ENCODE measurements around the gene CRTC1.
"Not testable (repeated sequence)": the region's sequence is repeated elsewhere in the genome, so short reads cannot be mapped to it uniquely, and the experiment has no call there.

CRTC1 gene

GRCh38 chr19:18731562-18732008 lies 48.1 kb downstream of the CRTC1 start:
- no peak for DNase-seq

- no peak for DNase-seq
Measured at GRCh38 chr19:18733196-18733647, 49.7 kb downstream of the CRTC1 start.

DNA sequence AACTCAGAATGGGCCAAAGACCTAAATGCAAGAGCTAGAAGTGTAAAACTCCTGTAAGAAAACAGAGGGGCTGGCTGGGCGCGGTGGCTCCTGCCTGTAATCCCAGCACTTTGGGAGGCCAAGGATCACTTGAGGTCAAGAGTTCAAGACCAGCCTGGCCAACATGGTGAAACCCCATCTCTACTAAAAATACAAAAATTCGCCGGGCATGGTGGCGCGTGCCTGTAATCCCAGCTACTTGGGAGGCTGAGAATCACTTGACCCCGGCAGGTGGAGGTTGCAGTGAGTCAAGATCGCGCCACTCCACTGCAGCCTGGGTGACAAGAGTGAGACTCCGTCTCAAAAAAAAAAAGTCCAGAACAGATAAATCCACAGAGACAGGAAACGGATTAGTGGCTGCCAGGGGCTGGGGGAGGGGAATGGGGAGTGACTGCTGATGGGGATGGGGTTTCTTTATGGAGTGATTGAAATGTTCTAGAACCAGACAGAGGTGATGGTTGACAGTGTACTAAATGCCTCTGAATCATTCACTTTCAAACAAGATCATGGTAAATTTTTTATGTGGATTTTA lies 50.4 kb downstream of the CRTC1 start:
- not testable (repeated sequence) for DNase-seq

DNA sequence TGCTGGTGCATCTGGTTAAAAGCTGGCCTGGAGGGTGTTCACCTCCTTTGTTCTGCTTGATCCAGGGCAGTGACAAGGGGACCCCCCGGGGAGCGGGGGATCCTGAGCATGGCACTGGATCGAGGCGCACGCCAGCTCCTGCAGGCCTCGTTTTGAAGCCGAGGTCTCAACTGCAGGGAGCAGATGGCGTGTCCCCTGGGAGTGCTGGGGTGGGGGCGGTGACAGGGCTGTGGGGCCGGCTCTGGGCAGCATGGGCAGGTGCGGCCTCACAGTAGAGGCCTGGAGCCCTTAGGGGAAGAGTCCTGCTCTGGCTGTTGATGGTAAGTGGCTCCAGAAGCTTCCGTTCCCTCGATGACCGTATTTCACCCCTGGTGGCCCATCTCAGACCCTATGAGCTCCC lies 51.8 kb downstream of the CRTC1 start:
- no peak for DNase-seq

DNA sequence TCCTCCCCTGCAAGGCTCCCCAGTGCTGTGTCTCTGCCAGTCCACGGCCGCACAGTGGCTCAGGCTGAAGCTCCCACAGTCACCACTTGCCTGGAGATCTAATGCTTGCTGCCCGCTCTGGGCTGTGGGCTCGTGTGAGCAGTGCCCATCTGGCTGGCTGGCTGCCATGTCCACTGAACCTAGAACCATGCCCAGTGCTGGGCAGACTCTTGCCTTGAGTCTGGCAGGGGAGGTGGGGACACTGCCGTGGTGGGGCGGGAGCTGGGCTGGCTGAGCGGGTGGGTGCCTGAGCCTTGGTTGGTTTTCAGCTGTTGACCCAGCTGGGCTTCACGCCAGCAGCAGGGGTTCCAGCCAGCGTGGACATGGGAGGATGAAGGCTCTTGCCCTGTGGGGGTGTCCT lies 52.3 kb downstream of the CRTC1 start:
- no peak for DNase-seq

DNA sequence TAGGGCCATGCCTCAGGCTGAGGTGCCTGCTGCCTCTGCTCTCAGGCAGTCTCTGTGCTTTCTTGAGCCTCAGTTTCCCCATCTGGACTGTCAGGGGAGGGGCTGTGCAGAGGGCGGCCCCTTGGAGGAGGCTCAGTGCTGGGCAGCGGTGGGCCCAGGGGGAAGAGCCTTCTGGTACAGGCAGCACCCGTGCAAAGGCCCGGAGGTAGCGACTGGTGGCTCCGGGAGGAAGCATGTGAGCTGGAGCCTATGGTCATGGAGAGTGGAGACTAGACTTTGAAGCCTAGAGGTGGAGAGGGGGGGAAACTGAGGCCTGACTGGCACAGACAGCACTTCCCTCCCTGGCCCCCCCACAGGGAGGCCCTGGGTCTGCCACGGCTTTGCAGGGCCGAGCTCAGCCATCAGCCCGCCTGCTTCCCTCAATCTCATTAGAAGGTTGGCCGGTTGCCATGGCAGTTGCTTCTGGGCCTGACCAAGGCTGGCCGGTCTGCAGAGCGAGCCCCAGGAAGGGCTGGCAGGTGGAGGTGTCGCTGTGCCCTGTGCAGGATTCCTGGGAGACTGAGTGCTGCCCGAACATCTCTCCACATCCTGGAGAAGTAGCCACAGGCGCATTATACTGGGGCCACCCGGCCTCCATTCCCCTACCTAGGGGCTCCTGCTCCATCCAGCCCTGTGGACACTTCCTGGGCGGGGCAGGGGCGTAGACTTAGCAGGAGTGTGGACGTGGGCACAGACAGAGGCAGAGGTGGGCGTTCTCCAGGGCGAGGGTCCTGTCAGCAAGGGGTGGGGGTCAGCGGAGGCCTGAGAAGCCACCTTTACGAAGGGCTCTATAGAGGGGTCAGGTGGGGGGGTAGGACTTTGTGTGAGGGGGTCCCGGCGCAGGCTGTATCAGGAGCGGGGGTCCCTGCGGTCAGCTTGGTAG lies 53.2 kb downstream of the CRTC1 start:
- no peak for DNase-seq

DNA sequence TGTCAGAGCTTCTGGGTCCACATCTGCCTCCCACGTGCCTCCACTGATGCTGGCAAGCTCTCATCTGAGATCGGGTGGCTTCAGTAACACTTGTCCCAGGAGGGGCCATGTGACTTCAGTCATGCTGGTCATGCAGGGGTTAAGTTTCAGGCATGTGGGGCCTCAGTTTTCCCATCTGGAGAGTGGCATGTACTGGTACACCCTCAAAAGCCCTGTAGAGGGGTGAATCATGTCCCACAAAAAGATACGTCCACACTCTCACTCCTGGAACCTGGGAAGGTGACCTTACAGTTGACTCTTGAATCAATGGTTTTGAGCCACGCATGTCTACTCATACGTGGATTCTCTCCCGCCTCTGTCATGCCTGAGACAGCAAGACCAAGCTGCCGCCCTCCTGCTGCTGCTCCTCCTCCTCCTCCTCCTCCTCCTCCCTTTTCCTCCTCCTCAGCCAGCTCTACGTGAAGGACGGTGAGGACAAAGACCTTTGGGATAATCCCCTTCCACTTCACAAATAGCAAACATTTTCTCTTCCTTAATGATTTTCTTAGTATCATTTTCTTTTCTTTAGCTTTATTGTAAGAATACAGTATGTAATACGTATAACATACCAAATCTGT lies 54.0 kb downstream of the CRTC1 start:
- no peak for DNase-seq

DNA sequence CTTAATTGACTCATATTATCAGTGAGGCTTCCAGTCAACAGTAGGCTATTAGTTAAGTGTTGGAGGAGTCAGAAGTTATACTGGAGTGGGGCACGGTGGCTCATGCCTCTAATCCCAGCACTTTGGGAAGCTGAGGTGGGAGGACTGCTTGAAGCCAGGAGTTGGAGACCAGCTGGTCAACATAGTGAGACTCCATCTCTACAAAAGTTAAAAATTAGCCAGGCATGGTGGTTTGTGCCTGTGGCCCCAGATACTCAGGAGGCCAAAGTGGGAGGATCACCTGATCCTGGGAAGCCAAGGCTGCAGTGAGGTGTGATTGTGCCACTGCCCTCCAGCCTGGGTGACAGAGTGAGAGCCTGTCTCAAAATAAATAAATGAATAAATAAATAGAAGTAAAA lies 54.5 kb downstream of the CRTC1 start:
- no peak for DNase-seq

DNA sequence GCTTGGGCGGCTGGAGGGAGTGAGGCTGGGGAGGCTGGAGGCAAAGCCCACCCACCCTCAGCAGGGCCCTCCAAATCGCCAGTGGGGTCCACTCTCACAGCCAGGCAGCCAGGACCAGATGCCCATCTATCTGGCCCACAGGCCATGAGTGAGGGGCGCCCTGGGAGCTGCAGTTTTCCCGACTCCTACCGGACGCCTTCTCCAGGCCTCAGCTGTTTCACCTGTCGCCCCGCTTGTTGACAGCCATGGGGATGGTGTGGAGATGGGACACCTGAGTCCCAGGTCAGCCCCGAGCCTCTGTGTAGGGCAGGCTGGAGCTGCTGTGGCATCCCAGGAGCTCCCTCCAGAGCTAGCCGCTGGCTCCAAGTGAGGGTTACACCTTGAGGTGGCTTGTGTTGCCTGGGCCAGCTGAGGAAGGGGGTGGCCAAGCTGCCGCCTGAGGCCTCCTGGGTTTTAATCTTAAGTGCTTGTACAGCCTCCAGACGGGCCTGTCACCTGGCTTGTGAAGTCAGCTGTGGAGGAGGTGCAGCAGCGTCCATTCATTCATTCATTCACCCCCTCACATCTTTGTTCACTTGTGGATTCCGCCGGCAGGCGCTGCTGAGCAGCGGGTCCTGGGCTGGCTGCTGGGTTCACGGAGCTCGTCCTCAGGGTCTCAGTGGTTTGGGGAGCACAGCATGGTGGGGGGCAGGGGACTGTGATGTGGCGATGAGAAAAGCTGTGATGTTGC lies 55.6 kb downstream of the CRTC1 start:
- no peak for DNase-seq

DNA sequence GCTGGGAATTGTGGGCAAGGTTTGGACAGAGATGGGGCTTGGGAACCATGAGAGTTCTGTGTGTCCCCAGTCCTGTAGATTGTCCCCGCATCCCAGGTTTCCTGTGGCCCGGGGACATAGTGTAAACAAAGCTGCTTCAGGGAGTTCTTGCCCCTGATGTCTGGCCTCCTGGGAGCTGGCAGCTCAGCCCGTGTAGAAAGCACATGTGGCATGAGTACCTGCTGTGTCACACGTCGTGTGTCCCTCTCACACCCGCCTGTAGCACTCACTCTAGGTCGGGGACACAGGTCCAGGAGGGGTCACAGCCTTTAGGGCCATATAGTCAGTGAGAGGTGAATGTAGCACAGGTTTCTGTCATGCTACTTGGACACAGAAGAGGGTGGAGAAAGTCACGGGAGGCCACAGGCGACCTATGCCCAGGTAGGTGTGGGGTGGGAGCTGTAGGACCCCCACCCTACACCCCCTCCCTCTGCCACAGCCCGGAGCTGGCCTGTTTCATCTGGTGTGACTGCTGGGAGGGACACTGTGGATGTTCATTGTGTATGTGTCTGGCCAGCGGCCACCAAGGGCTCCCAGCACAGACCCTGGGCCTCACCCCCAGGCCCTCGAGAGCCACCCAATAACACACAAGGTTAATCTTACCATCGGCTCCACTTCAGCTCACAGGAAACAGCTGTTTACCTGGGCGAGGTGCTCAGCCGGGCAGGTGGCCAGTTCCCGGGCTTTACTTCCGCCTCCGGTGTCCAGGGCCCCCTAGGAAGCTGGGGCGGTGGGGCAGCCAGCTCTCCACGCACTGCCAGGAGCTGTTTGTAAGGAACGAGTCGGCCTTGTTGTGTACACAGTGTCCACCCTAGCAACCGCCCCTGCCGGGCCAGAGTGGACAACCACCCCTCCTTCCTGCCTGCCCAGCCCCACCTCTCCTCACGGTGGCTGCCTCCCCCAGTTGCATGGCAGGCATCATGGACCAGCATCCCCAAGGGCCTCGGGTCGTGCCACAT lies 57.9 kb downstream of the CRTC1 start:
- no peak for DNase-seq

GRCh38 chr19:18742324-18742723 lies 58.8 kb downstream of the CRTC1 start:
- no peak for DNase-seq

DNA sequence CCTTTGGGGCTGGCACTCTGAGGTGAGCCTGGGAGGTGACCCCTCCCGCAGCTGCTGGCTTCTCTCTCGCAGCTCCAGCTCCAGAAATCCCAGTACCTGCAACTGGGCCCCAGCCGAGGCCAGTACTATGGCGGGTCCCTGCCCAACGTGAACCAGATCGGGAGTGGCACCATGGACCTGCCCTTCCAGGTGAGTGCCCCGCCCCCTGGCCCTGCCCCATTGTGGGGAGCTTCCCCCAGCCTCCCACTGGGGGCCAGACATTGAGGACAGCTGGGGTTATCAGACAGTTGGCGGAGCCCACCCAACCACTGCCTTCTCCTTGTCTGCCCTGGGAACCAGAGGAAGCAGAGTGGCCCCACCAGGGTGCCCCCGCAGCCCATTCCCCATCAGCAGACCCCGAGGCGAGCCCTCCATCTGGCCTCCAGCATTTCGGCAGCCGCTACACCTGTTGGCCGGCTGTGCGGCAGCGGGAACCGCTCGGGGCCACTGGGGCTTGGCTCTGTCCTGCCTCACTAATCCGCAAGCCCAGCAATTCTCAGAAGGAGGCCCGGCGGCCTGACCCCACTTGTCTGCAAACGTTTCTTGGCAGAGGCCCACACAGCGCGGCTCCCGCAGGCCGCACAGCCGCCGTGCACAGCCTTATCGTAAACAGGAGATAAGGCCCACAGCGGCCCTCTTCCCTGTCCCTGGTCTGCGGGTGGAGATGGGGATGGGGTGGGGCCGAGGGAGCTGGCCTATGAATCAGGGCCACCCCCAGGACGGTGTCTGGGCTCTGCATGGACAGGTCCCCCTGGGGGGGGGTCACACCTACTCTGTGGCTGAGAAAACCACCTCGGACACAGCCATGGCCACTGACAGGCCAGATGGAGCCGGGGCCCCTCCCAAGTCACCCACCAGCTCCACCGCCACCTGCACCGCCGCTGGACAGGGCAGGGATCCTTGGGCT lies 59.6 kb downstream of the CRTC1 start:
- no peak for DNase-seq

DNA sequence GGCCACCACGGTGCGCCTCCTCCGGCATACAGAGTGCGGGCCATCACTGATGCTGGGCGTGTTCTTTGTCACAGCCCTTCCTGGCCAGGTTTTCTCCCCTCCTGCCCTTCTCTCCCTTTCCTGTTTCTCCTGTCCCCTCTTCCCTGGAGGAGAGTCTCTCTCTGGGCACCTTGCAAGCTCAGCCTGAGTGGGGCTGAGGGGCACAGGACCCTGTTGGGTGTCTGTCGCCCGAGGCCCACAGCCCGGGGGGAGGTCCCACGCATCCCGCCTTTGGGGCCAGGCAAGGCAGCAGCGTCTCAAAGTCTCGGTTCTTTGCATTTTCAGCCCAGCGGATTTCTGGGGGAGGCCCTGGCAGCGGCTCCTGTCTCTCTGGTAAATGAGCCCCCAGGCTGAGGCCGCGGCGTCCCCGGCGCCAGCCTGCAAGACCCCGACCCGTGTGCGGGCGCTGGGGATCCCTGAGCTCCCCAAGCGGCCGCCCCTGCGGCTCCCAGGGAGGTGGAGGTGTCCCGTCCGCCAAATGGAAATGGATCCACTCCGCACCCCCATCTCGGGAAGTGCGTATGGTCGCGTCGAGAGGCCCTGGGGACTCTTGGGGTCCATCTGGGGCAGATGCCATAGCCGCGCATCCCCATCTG lies 60.4 kb downstream of the CRTC1 start:
- no peak for DNase-seq

DNA sequence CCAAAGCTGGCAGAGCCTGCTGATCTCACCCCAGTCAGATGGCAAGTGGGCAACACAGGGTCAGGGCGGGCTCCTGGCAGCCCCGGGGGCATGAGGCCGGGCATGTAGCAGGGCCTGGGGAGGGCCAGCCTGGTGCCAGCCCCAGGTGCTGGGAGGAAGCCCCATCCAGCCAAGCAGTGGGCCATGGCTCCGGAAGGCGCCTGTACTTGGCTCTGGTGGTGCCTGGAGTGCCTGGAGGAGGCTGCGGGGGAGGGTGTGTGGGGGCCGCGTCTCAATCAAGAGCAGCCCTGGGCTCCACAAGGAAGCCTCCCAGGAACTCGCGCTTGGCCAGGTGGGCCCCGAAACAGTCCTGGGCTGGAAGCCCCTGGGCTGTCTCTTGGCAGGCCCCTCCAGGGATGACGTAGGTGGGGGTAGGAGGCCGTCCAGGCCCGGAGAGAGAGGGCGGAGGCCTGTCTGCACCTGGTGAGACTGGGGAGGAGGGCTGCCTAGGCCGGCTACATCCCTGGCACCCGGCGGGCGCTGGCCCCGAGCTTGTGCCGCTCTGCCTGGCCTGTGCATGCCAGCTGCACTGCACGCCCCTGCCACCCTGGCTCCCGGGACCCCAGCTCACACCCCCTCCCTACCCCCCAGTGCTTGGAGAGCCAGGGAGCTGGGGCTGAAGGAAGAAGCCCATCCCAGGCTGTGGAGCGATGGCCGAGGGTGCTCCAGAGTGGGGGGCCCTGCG lies 61.7 kb downstream of the CRTC1 start:
- no peak for DNase-seq

- DNase-seq: no peak
Measured at GRCh38 chr19:18745931-18746330, 62.5 kb downstream of the CRTC1 start.

GRCh38 chr19:18746401-18747325 lies 63.2 kb downstream of the CRTC1 start:
- no peak for DNase-seq

DNA sequence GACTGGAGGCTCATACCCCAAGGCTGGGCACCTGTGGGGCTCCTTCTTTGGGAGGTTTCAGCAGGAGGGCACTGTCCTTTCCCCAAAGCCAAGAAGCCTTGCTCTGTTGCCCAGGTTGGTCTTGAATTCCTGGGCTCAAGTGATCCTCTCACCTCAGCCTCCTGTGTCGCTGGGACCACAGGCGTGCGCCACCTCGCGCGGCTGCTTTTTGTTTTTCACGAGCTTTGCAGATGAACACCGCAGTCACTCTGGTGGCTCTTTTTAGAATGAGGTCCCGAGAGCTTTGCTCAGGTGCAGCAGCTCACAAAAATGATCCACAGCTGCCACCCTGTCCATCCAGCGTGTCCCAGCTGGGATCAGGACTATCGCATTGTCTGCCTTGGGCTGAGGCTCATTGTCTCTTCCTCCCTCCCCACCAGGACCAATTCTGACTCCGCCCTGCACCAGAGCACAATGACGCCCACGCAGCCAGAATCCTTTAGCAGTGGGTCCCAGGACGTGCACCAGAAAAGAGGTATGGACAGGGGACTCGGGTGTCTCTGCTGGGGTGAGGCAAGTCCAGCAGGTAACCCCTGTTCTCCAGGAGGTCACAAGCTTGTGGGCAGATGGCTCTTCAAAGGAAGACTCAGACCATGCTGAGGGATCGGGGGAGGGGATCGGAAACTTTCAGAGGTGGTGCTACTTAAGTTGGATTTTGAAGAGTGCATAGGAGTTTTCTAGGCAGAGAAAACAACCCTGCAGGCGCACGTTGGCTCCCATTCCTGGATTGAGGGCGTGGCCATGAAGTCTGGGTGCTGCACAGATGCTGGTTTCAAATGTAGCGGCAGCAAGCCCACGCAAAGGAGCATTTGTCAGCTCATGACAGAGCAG lies 66.1 kb downstream of the CRTC1 start:
- DNase-seq: no peak

Data from activated CD4-positive, CD25-positive, alpha-beta regulatory T cell (primary cell).